T-helper 1 cell treated with Interleukin-12 subunit alpha and Interleukin-12 subunit beta and Interleukin-4 antibody, amounts not matched to agents 30 μg/mL and 1 μg/mL, for 36 hours (primary cell): ENCODE measurements around the gene SPAG17.

ENCODE experiments used
- H3K27ac Mint-ChIP-seq: one replicate; pipeline ENCODE4 v1.8.0; 2021; ENCODE audit warnings: mild to moderate bottlenecking, mixed read lengths
- H3K27me3 Mint-ChIP-seq: one replicate; pipeline ENCODE4 v1.8.0; 2021; ENCODE audit warnings: low read depth, mixed read lengths
- H3K36me3 Mint-ChIP-seq: one replicate; pipeline ENCODE4 v1.8.0; 2021; ENCODE audit warnings: low read depth, mixed read lengths
- H3K4me1 Mint-ChIP-seq: one replicate; pipeline ENCODE4 v1.8.0; 2021; ENCODE audit warnings: low read depth, mixed read lengths
- H3K4me3 Mint-ChIP-seq: one replicate; pipeline ENCODE4 v1.8.0; 2021; ENCODE audit warnings: mild to moderate bottlenecking, moderate library complexity, mixed read lengths
- H3K9me3 Mint-ChIP-seq: one replicate; pipeline ENCODE4 v1.8.0; 2021; ENCODE audit warnings: mixed read lengths

Gene SPAG17

DNA sequence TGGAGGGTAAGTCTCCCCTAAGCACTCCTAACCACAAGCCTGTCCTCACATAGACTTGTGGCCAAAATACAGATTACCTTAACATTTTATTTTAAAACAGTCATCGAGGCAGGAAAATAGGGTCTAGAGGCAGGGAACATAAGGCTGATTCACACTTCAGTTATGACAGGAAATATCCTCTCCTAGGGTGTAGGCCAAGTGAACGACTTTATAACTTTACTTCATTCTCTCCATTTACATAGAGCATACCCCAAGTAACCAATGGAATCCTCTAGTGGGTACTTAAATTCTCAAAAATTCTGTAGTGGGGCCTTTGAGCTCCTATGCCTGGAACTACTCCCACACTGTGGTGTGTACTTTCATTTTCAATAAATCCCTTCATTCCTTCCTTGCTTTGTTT lies 142.5 kb downstream of the SPAG17 start:
- no peaks in the 10 kb centered on the region for H3K27me3 Mint-ChIP-seq
- no peak overlapping the region for H3K4me3 Mint-ChIP-seq
- no peaks in the 10 kb centered on the region for H3K36me3 Mint-ChIP-seq
- no peaks in the 10 kb centered on the region for H3K9me3 Mint-ChIP-seq
- H3K27ac Mint-ChIP-seq = no peak overlapping the region
- no peaks in the 10 kb centered on the region for H3K4me1 Mint-ChIP-seq

DNA sequence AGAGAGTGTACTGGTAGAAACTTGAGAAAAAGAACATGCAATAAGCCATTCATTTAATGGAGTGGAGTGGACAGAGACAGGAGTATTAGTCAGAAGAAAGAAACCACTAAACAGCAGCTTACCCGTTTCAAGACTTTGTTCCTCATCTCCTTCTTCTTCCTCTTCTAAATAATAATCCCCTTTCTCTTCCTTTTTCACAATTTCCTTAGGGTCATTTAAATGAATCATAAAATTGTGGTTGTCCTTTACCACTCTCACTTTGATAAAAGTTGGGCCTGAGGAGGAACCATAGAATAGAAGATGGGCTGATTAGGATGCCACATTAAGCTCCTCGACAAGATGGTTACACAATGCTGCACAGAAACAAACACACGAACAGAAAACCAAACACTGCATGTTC lies 145.9 kb downstream of the SPAG17 start:
- no peak overlapping the region for H3K27ac Mint-ChIP-seq
- H3K4me3 Mint-ChIP-seq = no peak overlapping the region
- no peaks in the 10 kb centered on the region for H3K4me1 Mint-ChIP-seq
- no peaks in the 10 kb centered on the region for H3K9me3 Mint-ChIP-seq
- H3K36me3 Mint-ChIP-seq = no peaks in the 10 kb centered on the region
- H3K27me3 Mint-ChIP-seq = no peaks in the 10 kb centered on the region

DNA sequence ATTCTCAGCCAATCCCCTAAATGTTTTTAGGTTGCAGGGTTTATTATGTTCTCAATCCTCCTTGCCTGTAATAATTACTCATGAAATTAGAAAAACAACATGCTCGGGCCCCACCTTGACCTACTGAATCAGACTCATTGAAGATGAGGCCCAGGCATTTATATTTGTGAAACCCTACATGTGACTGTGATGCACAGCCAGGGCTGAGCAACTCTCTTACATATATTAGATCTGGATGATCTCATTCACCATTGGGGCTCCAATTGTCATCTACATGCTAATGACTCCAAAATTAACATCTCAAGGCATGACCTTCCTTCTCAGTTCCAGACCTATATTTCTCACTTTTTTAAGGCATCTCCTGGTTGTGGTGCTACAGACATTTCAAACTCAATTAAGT lies 152.1 kb downstream of the SPAG17 start:
- Mint-ChIP-seq H3K9me3 (no peaks in the 10 kb centered on the region), H3K27me3 (peaks cover 5% of the 10 kb centered on the region), H3K4me1 (no peaks in the 10 kb centered on the region), H3K4me3 (no peak overlapping the region), H3K27ac (no peak overlapping the region), H3K36me3 (no peaks in the 10 kb centered on the region)

DNA sequence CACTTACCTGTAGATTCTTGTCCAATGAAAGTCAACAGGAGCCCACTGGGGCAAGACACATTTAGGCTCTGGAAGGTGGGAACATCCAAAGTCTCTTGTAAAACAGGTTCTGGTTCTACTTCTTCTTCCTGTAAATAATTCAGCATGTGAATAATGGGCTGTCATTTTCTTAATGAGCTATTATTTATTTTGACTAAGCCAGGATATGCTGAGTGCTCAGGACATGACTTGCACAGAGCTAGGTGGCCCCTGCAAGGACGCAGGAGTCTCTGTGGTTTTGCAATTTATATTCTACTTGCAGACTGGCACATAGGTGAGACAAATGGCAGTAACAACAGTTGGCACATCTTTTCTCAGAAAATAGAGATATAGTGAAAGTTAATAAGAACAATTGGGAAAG lies 156.8 kb downstream of the SPAG17 start:
- no peak overlapping the region for H3K4me3 Mint-ChIP-seq
- no peaks in the 10 kb centered on the region for H3K4me1 Mint-ChIP-seq
- peaks cover 6% of the 10 kb centered on the region for H3K27me3 Mint-ChIP-seq
- no peaks in the 10 kb centered on the region for H3K9me3 Mint-ChIP-seq
- H3K36me3 Mint-ChIP-seq = no peaks in the 10 kb centered on the region
- no peak overlapping the region for H3K27ac Mint-ChIP-seq

DNA sequence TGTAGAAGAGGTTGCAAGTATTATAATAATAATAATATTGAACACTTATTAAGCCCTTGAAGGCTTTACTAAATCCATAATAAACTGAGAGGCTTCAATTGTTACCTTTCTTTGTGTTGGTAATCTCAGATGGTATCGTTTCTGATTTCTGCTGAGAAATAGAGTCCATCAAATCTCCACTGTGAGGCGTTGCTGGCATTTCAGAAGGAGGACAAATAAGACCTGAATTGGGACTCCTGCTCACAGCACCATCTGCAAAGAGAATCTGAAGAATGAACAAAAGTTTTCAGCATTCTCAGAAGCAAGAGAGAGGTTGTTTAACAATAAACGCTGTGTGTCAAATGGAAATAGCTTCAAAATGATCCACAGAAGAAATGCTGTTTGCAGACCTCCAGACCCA lies 161.8 kb downstream of the SPAG17 start:
- Mint-ChIP-seq H3K4me1 (no peaks in the 10 kb centered on the region), H3K9me3 (no peaks in the 10 kb centered on the region), H3K36me3 (no peaks in the 10 kb centered on the region), H3K27me3 (peaks cover 6% of the 10 kb centered on the region), H3K27ac (no peak overlapping the region), H3K4me3 (no peak overlapping the region)

DNA sequence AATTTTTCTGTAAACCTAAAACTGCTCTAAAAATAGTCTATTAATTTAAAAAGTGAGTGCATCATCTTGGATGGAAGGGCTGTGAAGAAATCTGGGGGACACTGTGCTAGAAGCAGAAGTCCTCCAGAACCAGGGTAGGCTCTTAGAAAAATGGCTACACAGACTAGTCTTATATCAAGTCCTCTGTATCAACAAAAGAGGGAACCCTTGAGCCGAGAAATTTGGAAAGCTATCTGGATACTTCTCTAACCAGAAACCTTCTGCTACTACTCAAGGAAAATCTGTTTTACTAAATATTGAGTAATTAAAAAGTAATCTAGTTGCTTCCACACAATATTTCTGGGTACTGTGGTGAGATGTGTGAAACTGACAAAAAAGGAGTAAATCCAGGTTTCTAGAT lies 163.4 kb downstream of the SPAG17 start:
- no peaks in the 10 kb centered on the region for H3K4me1 Mint-ChIP-seq
- H3K4me3 Mint-ChIP-seq = no peak overlapping the region
- peaks cover under 1% of the 10 kb centered on the region for H3K27me3 Mint-ChIP-seq
- no peaks in the 10 kb centered on the region for H3K9me3 Mint-ChIP-seq
- no peak overlapping the region for H3K27ac Mint-ChIP-seq
- no peaks in the 10 kb centered on the region for H3K36me3 Mint-ChIP-seq

DNA sequence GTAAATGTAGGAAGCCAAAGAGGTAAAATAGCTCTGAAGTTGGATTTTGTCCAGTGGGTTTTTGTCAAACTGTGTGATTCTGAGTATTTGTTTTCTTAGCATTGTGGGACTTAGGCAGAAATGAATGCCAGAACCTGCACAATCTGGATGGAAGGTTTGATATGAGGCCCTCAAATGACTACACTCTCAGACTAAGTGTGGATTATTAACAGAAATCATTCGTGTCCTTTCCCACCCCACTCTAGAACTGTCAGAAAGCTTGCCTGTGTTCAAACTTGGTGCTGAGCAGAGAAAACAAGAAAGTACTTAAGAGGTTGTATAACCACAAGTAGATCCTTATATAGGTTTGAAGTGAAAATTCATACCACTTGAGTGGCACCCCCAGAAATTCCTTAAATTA lies 167.0 kb downstream of the SPAG17 start:
- no peak overlapping the region for H3K27ac Mint-ChIP-seq
- peaks cover 5% of the 10 kb centered on the region for H3K27me3 Mint-ChIP-seq
- no peaks in the 10 kb centered on the region for H3K36me3 Mint-ChIP-seq
- no peaks in the 10 kb centered on the region for H3K9me3 Mint-ChIP-seq
- no peaks in the 10 kb centered on the region for H3K4me1 Mint-ChIP-seq
- H3K4me3 Mint-ChIP-seq = no peak overlapping the region

DNA sequence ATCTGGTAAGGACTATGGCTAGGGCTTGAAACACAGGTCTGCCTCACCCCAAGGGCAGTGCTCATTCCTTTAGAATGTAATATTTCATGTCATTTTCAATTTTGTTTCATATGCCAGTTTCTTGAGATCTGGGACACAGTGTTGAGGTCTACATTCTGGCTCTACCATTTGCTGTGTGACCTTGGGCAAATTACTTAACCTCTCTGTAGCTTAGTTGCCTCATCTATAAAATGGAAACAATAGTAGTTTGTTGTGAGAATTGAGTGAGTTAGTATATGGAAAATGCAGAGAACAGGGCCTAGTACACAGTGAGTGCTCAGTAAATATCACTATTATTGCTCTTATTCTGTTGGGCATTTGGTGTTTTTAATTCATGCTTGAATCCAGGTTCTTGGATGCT lies 171.1 kb downstream of the SPAG17 start:
- Mint-ChIP-seq H3K4me3 (no peak overlapping the region), H3K9me3 (no peaks in the 10 kb centered on the region), H3K4me1 (no peaks in the 10 kb centered on the region), H3K27me3 (peaks cover 5% of the 10 kb centered on the region), H3K36me3 (no peaks in the 10 kb centered on the region), H3K27ac (no peak overlapping the region)

DNA sequence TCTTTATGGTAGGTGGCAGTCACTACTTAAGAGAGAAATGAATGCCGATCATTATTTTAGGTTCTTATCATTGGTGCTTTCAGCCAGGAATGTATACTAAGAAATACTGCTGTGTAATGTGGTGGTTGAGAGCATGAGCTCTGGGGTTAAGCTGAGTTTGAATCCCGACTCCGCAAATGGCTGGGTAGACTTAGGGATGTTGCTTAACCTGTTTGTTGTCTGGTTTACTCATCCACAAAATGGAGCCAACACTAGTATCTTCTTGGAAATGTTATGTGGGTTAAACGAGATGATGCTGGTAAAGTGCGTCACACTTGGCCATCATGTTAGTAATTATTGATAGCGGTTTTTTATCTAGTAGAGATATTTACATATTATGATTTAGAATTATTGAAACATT lies 171.7 kb downstream of the SPAG17 start:
- no peaks in the 10 kb centered on the region for H3K9me3 Mint-ChIP-seq
- no peaks in the 10 kb centered on the region for H3K4me1 Mint-ChIP-seq
- H3K4me3 Mint-ChIP-seq = no peak overlapping the region
- H3K27me3 Mint-ChIP-seq = peaks cover 5% of the 10 kb centered on the region
- no peaks in the 10 kb centered on the region for H3K36me3 Mint-ChIP-seq
- no peak overlapping the region for H3K27ac Mint-ChIP-seq

DNA sequence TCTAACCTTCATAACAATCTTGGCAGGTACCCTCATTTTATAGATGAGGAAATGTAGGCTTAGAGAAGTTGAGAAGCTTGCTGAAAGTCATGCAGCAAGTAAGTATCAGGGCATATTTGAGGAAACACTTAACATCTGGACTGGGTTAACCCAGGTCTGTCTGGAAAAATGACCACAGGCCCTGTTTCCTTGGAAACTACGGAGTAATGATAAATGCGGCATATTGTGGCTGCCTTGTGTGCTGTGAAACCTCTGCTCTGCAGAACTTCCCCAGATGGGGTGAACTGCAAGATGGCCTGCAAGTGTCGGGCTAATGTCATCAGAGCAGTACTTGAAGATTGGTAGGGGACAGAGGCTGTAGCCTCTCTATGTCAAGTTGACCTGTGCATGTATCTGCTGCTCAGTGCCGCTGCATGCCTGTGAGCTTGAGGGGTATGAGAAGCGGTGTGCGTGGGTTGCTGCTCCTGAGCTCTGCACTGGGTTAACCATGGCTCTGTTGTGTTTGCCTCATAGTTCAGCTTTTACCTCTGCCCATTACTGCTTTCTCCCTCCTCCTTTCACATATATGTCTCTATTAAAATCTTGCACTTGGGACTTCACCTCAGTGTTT lies 172.4 kb downstream of the SPAG17 start:
- Mint-ChIP-seq H3K4me1 (no peaks in the 10 kb centered on the region), H3K4me3 (no peak overlapping the region), H3K9me3 (no peaks in the 10 kb centered on the region), H3K36me3 (no peaks in the 10 kb centered on the region), H3K27ac (no peak overlapping the region), H3K27me3 (peaks cover 5% of the 10 kb centered on the region)

DNA sequence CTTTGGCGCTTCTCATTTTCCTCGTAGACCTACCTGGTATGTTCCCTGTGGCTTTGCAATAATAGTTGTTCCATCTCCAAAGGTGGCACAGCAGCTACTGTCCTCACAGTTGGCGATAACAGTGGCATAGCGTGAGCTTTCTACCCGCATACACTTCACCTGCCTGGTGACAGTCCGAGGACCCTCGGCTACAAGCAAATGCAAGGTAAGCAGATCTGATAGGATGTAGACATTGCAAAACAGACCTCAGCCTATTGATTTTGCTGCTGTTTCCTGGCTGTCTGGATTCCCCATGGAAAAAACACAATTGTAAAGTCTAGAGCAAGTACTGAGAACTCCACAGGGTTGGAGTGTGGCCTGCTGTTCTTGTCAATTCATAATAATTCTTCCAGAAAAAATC lies 177.0 kb downstream of the SPAG17 start:
- Mint-ChIP-seq H3K4me1 (no peaks in the 10 kb centered on the region), H3K27me3 (no peaks in the 10 kb centered on the region), H3K4me3 (no peak overlapping the region), H3K36me3 (no peaks in the 10 kb centered on the region), H3K27ac (no peak overlapping the region), H3K9me3 (no peaks in the 10 kb centered on the region)

DNA sequence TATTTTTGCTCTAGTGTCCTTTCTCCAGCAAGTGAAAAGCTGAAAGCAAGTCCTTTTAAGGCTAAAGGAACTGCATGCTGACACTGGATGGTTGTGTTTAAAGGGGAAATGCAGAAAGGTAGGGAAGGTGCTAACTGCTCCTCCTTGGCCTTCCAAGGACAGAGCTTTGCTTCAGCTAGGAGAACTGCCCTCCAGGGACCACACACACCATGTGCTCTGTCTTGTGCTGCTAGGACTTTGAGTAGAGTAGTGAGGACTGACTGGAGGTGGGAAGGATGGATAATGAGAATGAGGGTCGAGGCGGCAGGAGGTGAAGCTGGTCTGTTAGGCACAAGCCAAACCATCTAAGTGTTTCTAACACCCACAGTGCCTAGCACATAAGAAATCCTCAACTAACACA lies 177.6 kb downstream of the SPAG17 start:
- H3K9me3 Mint-ChIP-seq = no peaks in the 10 kb centered on the region
- H3K36me3 Mint-ChIP-seq = no peaks in the 10 kb centered on the region
- H3K4me3 Mint-ChIP-seq = no peak overlapping the region
- H3K27ac Mint-ChIP-seq = no peak overlapping the region
- no peaks in the 10 kb centered on the region for H3K27me3 Mint-ChIP-seq
- H3K4me1 Mint-ChIP-seq = no peaks in the 10 kb centered on the region

DNA sequence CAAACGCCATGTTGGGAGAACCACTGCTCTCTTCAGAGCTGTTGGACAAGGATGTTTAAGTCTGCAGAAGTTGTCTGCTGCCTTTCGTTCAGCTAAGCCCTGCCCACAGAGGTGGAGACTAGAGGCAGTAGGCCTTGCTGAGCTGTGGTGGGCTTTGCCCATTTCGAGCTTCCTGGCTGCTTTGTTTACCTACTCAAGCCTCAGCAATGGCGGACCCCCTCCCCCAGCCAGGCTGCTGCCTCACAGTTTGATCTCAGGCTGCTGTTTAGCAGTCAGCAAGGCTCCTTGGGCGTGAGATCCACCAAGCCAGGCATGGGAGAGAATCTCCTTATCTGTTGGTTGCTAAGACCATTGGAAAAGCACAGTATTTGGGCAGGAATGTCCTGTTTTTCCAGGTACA lies 180.7 kb downstream of the SPAG17 start:
- H3K9me3 Mint-ChIP-seq = no peaks in the 10 kb centered on the region
- no peaks in the 10 kb centered on the region for H3K27me3 Mint-ChIP-seq
- H3K4me3 Mint-ChIP-seq = no peak overlapping the region
- no peaks in the 10 kb centered on the region for H3K4me1 Mint-ChIP-seq
- no peak overlapping the region for H3K27ac Mint-ChIP-seq
- H3K36me3 Mint-ChIP-seq = no peaks in the 10 kb centered on the region

DNA sequence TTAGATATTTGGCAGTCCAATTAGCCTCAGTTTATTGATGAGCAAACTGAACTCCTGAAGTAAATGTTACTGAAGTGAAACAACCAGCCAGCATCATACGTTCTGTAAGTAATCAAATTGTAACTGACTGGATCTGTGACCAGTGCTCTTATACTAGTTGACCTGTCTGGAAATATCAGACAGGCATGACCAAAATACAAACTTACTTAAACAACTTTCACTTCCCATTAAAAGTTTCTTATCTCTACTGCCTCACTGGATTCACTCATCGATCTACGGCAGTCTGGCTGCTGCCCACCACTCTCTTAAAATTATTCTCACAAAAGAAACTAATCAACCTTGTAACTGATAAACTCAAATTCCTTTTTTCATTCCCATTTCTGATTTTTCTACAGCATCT lies 199.1 kb downstream of the SPAG17 start:
- H3K4me1 Mint-ChIP-seq = no peaks in the 10 kb centered on the region
- no peak overlapping the region for H3K27ac Mint-ChIP-seq
- H3K27me3 Mint-ChIP-seq = peaks cover 9% of the 10 kb centered on the region
- H3K4me3 Mint-ChIP-seq = no peak overlapping the region
- H3K36me3 Mint-ChIP-seq = no peaks in the 10 kb centered on the region
- no peaks in the 10 kb centered on the region for H3K9me3 Mint-ChIP-seq

DNA sequence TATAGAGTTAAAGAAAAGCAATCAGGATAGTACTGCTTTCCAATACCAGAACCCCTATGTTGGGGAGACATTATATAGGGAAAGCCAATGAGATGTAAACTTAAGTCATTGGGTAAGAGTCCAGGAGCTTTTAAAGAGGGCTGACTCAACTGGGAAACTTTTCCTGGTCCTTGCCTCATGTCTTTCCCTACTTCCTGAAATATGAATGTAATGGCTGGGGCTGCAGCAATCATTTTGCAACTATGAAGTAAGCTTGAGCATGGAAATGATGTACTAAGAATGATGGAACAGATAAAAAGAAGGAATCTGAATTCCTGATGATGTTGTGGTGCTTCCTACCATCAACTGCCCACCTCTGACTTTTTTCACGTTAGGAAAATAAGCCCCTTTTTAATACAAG lies 199.8 kb downstream of the SPAG17 start:
- Mint-ChIP-seq H3K27me3 (peaks cover 9% of the 10 kb centered on the region), H3K4me3 (no peak overlapping the region), H3K36me3 (no peaks in the 10 kb centered on the region), H3K27ac (no peak overlapping the region), H3K9me3 (no peaks in the 10 kb centered on the region), H3K4me1 (no peaks in the 10 kb centered on the region)
